Activated CD8-positive, alpha-beta memory T cell treated with anti-CD3 and anti-CD28 coated beads, Interleukin-2, amount 50 U/mL, for 48 hours (primary cell): ENCODE results near the gene FOSL2.

Experiments used
- DNase-seq: peaks from one replicate; pipeline ENCODE4 v3.0.0-alpha.2; 2020

Gene FOSL2

DNA sequence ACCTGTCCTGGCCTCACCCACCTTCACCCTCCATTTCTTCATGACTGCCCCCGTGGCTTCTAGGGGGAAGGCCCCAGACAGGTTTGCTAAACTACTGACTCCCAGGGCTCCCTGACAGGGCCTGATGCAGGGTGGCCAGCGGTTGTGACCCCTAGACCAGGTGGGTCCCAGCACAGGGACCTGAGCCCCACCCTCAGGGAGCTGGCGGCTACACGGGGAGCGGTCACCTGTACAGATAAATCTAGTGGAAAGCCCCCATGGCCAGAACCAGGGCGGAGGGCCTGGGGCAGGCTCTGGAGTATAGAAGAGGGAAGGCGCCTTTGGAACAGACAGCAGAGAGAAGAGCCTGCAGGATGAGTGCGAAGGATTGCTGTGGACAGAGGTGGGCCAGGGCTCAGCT is 60.7 kb downstream of the FOSL2 start:
- no peak for DNase-seq

- DNase-seq = no peak
Observed at GRCh38 chr2:28454016-28454930, 61.6 kb downstream of the FOSL2 start.

GRCh38 chr2:28457237-28457636 is 64.6 kb downstream of the FOSL2 start:
- DNase-seq = no peak

- no peak for DNase-seq
Observed at GRCh38 chr2:28461056-28461455, 68.4 kb downstream of the FOSL2 start.

DNA sequence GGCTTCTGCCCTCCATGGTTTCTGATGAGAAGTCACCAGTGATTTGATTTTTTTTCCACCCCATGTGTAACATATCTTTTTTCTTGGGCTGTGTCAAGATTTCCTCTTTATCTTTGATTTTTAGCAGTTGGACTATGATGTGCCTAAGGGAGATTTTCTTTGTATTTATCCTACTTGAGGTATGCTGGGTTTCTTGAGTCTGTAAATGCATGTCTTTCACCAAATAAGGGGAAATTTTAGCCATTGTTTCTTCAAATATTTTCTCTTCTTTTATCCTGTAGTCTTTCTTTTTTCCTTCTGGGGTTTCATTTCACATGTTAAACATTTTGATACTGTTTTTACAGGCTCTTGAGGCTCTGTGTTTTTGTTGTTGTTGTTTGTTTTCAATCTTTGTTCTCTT is 69.5 kb downstream of the FOSL2 start:
- DNase-seq = no peak

GRCh38 chr2:28463211-28463816 is 70.7 kb downstream of the FOSL2 start:
- no peak for DNase-seq

DNA sequence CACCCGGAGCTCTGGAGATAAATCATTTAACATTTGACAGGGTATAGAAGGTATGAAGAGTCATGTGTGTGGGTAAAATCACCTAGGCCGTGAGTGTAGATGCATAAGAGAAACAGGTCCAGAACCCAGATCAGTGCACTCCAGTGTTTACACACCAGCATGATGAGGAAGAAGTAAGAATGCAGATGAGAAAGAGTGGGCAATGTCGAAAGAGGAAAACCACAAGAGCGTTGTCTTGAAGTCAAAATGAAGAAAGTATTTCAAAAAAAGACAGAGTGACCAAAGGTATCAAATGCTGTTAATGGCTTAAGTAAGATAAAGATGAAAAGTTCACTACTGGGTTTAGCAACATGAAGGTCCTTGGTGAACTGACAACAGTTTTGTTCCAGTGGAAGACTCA is 71.2 kb downstream of the FOSL2 start:
- no peak for DNase-seq

DNA sequence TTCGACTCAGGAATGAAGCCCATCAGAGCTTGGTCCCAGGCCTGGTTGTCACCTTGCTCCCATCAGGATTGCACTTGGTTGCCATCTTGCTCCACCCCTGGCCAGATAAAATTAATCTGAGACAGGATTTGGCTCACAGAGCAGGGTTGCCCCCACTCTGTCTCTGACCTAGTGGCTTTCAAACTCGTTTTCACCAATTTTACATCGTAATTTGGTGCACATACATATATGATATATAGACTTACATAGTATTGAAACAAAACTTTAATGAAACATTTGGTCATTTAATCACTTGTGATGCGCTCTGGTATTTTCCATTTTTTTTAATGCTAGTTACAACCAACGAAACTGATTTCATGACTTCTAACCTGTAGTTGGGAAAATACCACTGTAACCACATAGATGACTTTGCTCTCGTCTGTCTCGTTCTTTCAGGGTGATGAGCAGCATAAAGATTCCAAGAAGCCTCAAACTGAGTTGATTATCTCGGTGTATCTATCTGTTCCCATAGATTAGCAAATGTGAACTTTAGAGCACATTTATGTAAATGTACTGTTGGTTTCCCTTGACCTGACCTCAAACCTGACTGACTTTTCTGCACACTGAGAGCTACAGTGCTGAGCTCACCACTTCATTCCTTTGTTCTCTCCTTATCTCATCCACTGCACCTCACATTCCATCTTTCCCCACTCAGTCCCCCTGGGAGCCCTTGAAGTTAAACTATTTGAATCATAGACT is 72.7 kb downstream of the FOSL2 start:
- DNase-seq = no peak
